ENCODE measurements around the gene PEX3. TPM values are rescaled to one million over a fixed set of nuclear protein-coding genes. Genes with fewer than 3 reads are reported as not detected.

The PEX3 gene
- total and polyA plus RNA-seq, 10 donors: 9.0 to 21.2 (median 14.4) TPM

DNA sequence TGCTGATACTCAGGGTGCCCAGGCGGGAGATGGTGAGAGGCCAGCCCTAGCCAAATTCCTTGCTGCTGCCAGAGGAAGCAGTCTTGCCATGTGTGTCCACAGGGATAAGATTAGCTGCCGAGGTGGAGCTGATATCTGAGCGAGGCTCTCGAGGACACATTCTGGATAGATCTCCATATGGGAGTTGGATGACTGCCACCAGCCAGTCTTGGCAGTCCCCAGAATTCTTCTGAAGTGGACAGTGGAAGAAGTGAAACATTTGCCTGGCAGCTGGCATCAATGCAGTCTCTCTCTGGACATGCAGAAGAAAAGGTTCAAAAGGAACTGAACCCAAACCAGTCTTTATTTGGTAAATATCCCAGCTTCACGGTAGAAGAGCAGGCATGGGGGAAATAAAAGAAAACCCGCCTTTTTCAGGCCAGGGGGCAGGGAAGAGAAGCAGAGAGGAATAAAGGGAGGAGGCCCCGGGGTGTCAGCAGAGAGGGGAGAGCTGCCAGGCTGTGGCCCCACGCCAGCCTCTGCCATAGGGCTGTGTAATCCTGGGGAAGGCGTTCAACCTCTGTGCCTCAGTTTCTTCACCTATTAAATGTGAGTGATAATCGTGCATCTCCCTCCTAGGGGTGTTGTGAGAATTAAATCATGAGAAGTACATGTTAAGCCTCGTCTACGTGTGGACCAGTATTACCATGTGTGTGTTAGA, 64.6 kb downstream of the PEX3 start:
- TF ChIP-seq, protein P1, sequence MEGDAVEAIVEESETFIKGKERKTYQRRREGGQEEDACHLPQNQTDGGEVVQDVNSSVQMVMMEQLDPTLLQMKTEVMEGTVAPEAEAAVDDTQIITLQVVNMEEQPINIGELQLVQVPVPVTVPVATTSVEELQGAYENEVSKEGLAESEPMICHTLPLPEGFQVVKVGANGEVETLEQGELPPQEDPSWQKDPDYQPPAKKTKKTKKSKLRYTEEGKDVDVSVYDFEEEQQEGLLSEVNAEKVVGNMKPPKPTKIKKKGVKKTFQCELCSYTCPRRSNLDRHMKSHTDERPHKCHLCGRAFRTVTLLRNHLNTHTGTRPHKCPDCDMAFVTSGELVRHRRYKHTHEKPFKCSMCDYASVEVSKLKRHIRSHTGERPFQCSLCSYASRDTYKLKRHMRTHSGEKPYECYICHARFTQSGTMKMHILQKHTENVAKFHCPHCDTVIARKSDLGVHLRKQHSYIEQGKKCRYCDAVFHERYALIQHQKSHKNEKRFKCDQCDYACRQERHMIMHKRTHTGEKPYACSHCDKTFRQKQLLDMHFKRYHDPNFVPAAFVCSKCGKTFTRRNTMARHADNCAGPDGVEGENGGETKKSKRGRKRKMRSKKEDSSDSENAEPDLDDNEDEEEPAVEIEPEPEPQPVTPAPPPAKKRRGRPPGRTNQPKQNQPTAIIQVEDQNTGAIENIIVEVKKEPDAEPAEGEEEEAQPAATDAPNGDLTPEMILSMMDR (IDR thresholded peaks at IDR 0.05 in 8 of 11, conservative IDR thresholded peaks at IDR 0.05 in 3 of 11): no peak
- TF ChIP-seq POLR2A (IDR thresholded peaks at IDR 0.05) (no peak), POLR2AphosphoS5 (IDR thresholded peaks at IDR 0.05) (no peak)
- DNase-seq: no peak
- WGBS, 5 donors: 74 to 92% (median 83%) methylated on average over 12 of the region's 12 CpGs
- no peak overlapping the region for H3K4me3 ChIP-seq
- peaks cover 8 to 52% (median 22%) of the 10 kb centered on the region in 6 donors for H3K4me1 ChIP-seq
- no peak overlapping the region for H3K27ac ChIP-seq
- no peaks in the 10 kb centered on the region for H3K9me3 ChIP-seq
- H3K36me3 ChIP-seq: no peaks in the 10 kb centered on the region
- no peaks in the 10 kb centered on the region for H3K27me3 ChIP-seq (replicated peaks in 1 of 7)
- intact Hi-C loops (cut with DNase I; ENCODE audit: low total_unique reads): no loop called here

DNA sequence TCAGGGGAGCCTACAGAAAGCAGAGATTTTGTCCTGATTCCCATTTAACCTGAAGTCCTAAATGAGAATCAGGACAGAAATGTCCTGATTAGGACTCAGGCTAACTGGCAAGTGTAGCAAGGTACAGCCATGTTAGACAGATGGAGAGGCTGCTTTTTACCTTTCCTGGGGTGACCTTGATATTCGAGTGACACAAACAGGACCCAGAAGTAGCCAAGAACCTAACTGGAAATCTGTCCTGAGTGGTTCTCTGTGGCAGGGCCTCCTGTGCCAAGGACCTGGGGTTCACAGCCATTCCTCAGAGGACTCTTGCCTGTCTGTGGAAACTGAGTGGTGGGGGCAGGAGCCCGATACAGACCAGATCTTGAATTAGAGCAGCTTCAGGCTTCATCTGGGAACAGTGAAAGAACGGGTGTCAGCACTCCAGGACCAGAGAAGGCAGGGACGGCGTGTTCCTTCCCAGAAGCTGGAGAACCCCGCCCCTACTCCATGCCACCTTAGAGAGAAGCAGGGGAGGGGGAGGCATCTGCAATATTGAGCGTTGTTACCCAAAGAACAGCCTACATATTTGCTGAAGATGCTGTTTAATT, 65.3 kb downstream of the PEX3 start:
- Histone ChIP-seq H3K9me3 (no peaks in the 10 kb centered on the region), H3K27me3 (replicated peaks in 1 of 7) (no peaks in the 10 kb centered on the region), H3K4me3 (no peak overlapping the region), H3K27ac (no peak overlapping the region), H3K36me3 (no peaks in the 10 kb centered on the region), H3K4me1 (peaks cover 5 to 46% (median 16%) of the 10 kb centered on the region in 6 donors)
- intact Hi-C loops (cut with DNase I; ENCODE audit: low total_unique reads): no loop called here
- no peak for DNase-seq
- TF ChIP-seq POLR2AphosphoS5 (IDR thresholded peaks at IDR 0.05) (no peak), POLR2A (IDR thresholded peaks at IDR 0.05) (no peak)
- TF ChIP-seq, protein P1 (IDR thresholded peaks at IDR 0.05 in 8 of 11, conservative IDR thresholded peaks at IDR 0.05 in 3 of 11): no peak
- WGBS, 5 donors: 86 to 99% (median 92%) methylated on average over 5 to 7 of the region's 7 CpGs

DNA sequence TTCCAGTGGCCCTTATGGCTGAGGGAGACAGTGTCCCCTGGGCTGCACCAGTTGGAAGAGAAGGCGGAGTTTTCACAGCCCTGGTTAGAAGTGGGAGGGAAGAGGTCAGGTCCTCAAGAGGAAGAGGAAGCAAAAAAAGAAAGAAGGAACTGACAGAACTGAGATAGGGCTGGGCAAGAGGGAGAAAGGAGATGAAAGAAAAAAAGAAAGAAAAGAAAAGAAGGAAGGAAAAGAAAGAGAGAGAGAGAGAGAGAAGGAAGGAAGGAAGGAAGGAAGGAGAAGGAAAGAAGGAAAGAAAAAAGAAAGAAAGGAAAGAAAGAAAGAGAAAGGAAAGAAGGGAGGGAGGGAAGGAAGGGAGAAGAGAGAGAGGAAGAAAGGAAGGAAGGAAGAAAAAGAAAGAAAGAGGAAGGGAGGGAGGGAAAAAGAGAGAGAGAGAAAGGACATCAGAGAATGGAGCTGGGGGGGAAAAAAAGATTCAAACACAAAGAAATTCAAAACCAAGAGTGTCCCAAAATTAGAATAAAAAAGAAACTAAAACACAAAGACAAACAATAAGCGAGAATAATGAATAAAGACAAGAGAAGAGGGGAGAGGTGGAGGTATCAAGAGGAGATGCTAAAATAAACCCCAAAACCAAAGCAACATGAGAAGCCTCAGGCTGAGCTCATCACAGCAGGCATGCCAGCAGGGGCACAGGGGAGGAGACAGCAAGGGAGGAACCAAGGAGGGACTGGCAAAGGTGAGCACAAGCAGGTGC, 66.3 kb downstream of the PEX3 start:
- H3K27me3 ChIP-seq (replicated peaks in 1 of 7): no peaks in the 10 kb centered on the region
- no peak for TF ChIP-seq POLR2AphosphoS5 (IDR thresholded peaks at IDR 0.05)
- TF ChIP-seq, protein P1 (IDR thresholded peaks at IDR 0.05 in 8 of 11, conservative IDR thresholded peaks at IDR 0.05 in 3 of 11): no peak
- TF ChIP-seq POLR2A (IDR thresholded peaks at IDR 0.05): no peak
- intact Hi-C loops (cut with DNase I; ENCODE audit: low total_unique reads): no loop called here
- DNase-seq: no peak
- H3K4me3 ChIP-seq: no peak overlapping the region
- no peaks in the 10 kb centered on the region for H3K36me3 ChIP-seq
- WGBS, 5 donors: 72 to 87% (median 78%) methylated on average over 2 of the region's 2 CpGs
- no peak overlapping the region for H3K27ac ChIP-seq
- no peaks in the 10 kb centered on the region for H3K9me3 ChIP-seq
- peaks cover 2 to 36% (median 10%) of the 10 kb centered on the region in 6 donors for H3K4me1 ChIP-seq

DNA sequence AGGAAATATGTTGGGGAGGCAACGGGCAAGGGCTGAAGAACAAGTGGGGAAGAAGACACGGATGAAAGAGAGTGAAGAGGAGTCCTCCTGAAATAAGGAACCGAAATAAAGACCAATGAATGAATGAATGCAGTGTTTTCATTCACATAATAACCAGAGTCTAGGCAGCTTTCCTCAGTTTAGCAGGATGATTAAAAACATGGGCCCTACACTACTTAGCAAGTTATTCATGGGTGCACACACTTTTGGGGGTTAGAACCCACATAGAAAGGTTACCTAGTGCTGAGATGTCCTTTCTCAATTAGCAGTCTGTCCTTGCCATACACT, 66.8 kb downstream of the PEX3 start:
- Histone ChIP-seq H3K9me3 (no peaks in the 10 kb centered on the region), H3K36me3 (no peaks in the 10 kb centered on the region), H3K4me3 (no peak overlapping the region), H3K4me1 (peaks cover 0 to 30% (median 6%) of the 10 kb centered on the region in 6 donors), H3K27ac (no peak overlapping the region), H3K27me3 (replicated peaks in 1 of 7) (no peaks in the 10 kb centered on the region)
- intact Hi-C loops (cut with DNase I; ENCODE audit: low total_unique reads): no loop called here
- DNase-seq: no peak
- WGBS, 5 donors: 61 to 76% (median 73%) methylated on average over 3 of the region's 3 CpGs
- no peak for TF ChIP-seq POLR2AphosphoS5 (IDR thresholded peaks at IDR 0.05)
- no peak for TF ChIP-seq POLR2A (IDR thresholded peaks at IDR 0.05)
- TF ChIP-seq, protein P1 (IDR thresholded peaks at IDR 0.05 in 8 of 11, conservative IDR thresholded peaks at IDR 0.05 in 3 of 11): no peak
